LNCaP clone FGC (cell line): Measurements from ENCODE around the gene CALCA.
"Not testable (repeated sequence)": the region's sequence is repeated elsewhere in the genome, so short reads cannot be mapped to it uniquely, and the experiment has no call there.

ENCODE experiments used
- DNase-seq: peaks from one replicate; pipeline ENCODE4 v3.0.0-alpha.2; 2011; ENCODE audit warnings: low read depth
- H3K4me3 ChIP-seq: 2 replicates; pipeline ENCODE4 v1.5.1; 2011; ENCODE audit warnings: mild to moderate bottlenecking, low read depth, low read length, control low read depth
- TF ChIP-seq, protein P1 (sequence below): IDR thresholded peaks from 2 replicates; pipeline ENCODE4 v1.5.1; 2012; ENCODE audit warnings: mild to moderate bottlenecking; ENCODE audit not compliant: control insufficient read depth, insufficient read depth; ENCODE audit errors: extremely low read depth

Gene CALCA, protein sequence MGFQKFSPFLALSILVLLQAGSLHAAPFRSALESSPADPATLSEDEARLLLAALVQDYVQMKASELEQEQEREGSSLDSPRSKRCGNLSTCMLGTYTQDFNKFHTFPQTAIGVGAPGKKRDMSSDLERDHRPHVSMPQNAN

GRCh38 chr11:14971865-14972580 is at the start of gene CALCA:
Gene CALCA, minus strand, starts transcription at chr11:14972351. Its CDS starts 1,159 bp downstream, at chr11:14971192.
- no peak for DNase-seq
- H3K4me3 ChIP-seq, result no peak within 1 kb of the TSS
- TF ChIP-seq, protein P1, sequence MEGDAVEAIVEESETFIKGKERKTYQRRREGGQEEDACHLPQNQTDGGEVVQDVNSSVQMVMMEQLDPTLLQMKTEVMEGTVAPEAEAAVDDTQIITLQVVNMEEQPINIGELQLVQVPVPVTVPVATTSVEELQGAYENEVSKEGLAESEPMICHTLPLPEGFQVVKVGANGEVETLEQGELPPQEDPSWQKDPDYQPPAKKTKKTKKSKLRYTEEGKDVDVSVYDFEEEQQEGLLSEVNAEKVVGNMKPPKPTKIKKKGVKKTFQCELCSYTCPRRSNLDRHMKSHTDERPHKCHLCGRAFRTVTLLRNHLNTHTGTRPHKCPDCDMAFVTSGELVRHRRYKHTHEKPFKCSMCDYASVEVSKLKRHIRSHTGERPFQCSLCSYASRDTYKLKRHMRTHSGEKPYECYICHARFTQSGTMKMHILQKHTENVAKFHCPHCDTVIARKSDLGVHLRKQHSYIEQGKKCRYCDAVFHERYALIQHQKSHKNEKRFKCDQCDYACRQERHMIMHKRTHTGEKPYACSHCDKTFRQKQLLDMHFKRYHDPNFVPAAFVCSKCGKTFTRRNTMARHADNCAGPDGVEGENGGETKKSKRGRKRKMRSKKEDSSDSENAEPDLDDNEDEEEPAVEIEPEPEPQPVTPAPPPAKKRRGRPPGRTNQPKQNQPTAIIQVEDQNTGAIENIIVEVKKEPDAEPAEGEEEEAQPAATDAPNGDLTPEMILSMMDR, result no peak

GRCh38 chr11:15016200-15016599 is 44.0 kb upstream of the CALCA start:
- no peak for DNase-seq
- no peak overlapping the region for H3K4me3 ChIP-seq
- TF ChIP-seq, protein P1, result no peak

DNA sequence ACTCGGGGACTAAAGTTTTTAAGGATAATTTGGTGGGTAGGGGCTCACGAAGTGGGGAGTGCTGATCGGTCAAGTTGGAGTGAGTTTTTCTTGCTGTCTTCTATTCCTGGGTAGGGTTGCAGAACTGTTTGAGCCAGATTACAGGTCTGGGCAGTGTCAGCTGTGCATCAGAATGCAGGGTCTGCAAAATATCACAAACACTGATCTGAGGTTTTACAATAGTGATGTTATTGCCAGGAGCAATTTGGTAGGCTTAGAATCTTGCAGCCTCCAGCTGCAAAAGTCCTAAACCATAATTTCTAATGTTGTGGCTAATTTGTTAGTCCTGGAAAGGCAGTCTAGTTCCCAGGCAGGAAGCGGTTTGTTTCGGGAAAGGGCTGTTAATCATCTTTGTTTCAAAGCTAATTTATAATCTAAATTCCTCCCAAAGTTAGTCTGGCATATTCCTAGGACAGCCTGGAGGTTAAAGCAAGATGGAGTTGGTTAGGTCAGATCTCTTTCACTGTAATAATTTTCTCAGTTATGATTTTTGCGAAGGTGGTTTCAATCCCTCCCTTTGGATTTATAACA is 39.7 kb upstream of the CALCA start:
- H3K4me3 ChIP-seq, result no peak overlapping the region
- TF ChIP-seq, protein P1, result no peak
- no peak for DNase-seq

DNA sequence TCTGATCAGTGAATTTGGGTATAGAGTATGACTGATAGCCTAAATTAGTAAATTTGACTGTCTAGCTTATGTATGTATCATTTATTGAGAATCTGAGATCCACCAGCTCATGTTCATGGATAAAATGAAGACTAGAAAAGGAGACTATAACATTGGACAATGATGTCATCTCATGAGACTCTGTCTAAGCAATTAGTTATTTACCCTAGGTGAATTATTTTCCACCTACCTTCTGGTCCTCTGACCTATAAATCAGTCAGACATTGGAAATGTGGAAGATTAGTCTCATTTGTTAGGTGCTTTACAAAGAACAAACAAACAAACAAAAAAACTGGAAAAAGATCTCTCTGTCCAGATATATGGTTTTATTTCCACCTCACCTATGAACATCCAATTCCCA is 38.7 kb upstream of the CALCA start:
- TF ChIP-seq, protein P1, result no peak
- no peak for DNase-seq
- H3K4me3 ChIP-seq, result no peak overlapping the region

DNA sequence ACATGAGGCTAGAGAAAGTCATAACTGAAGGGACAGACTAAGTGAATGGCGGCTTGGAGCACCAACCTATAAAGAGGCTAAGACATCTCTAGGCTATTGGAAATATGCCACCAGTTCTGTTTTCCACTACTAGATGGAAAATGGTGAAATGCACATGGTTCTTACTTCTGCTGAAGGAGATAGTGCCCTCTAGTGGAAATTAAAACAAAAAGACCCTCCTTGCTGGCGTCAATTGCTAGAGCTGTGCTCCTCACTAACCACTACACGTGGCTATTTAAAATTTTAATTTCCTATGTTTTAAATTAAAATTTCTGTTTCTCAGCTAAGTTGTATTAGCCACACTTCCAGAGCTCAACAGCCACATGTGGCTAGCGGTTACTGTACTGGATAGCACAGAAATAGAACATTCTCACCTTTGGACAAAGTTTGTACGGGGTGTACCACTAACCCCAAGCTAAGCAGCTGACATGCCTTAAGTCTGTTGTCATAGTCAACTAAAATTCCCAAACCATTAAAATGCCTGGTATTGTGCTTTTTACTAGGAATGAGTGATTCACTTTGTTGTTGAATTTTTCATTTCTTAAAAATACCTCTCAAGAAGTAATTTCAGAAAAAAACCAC is 34.1 kb upstream of the CALCA start:
- no peak overlapping the region for H3K4me3 ChIP-seq
- TF ChIP-seq, protein P1, result peak; percentile 33
- peak; percentile 17 for DNase-seq

- not testable (repeated sequence) for H3K4me3 ChIP-seq
These were observed 16.0 kb upstream of the CALCA start for GRCh38 chr11:14988133-14988532.

DNA sequence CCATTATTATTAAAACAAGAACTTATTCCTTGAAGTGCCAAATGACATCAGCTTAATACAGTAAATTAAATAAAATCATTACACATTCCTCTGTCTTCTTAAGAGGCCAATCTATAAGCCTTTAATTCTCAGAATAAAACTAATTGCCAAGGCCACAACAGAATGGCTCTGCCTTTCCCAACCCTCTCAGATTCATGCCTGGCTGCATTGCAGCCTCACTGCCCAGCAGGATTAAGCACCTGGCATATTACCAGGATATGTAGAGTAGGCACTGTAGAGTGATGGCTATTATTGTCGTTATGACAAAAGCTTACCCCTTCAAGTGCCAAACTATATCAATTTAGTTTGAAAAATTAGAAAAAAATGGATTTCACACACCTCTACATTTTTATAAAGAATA is 9.4 kb upstream of the CALCA start:
- DNase-seq, result no peak
- no peak overlapping the region for H3K4me3 ChIP-seq
- TF ChIP-seq, protein P1, result no peak

More at GRCh38 chr11:14988133-14988532, 16.0 kb upstream of the CALCA start:
- DNase-seq, result not testable (repeated sequence)
